Body of pancreas (tissue), 4 donors: ENCODE data around the gene APCDD1L. TPM values are rescaled to one million over a fixed set of nuclear protein-coding genes. Genes with fewer than 3 reads are reported as not detected.

Experiments used
- ATAC-seq: fragments of 150-250 bp; one replicate; pipeline ENCODE4 v1.9.1; 2016
- DNase-seq, 4 donors: peaks; one replicate each; pipeline ENCODE4 v3.0.0-alpha.2; 2019
- H3K27ac ChIP-seq, 4 donors: fragments of 200-600 bp; sonication (generic); 1 replicate in 3 of 4; 2 replicates in 1 of 4; pipeline versions ENCODE4 v1.5.1 to v1.6.1; 2016 to 2019; ENCODE audit warnings: mild to moderate bottlenecking in 1 of 4, mixed read lengths in 1 of 4, moderate library complexity in 1 of 4
- H3K27me3 ChIP-seq, 2 donors: fragments of 200-600 bp; sonication (generic); one replicate each; pipeline ENCODE4 v1.6.0; 2016; ENCODE audit warnings: mild to moderate bottlenecking in 1 of 2
- H3K36me3 ChIP-seq, 2 donors: fragments of 200-600 bp; sonication (generic); replicated peaks in 1 of 2; 2 replicates each; pipeline ENCODE4 v1.5.1; 2016; ENCODE audit warnings: low read depth in 2 of 2; ENCODE audit not compliant: insufficient read depth in 1 of 2
- H3K4me1 ChIP-seq: fragments of 200-600 bp; sonication (generic); one replicate; pipeline ENCODE4 v1.6.0; 2016
- H3K4me3 ChIP-seq, 2 donors: fragments of 200-600 bp; sonication (generic); 1 replicate in 1 of 2; 2 replicates in 1 of 2; pipeline ENCODE4 v1.5.1; 2016 to 2019
- H3K9me3 ChIP-seq, 3 donors: fragments of 200-600 bp; sonication (generic); 1 replicate in 2 of 3; 2 replicates in 1 of 3; pipeline ENCODE4 v1.5.1; 2016
- POLR2A ChIP-seq, 3 donors: fragments of 450-650 bp; IDR thresholded peaks; one replicate each; pipeline ENCODE4 v1.6.1; 2016; ENCODE audit warnings: antibody characterized with exemption in 3 of 3, mild to moderate bottlenecking in 2 of 3
- WGBS, 2 donors: methylation state at CpG; one replicate each; pipeline ENCODE4 v1.1.5; 2017; 5-methylcytosine and 5-hydroxymethylcytosine counted together
- intact Hi-C: fragments of 100-400 bp; cut with DNase I; formaldehyde crosslinking; loops from one replicate; pipeline ENCODE4 v1.15.1; 2023
- total RNA-seq, 2 donors: library from RNA; depleted of rRNA; stranded (reverse); fragments of >200 nt; gene quantifications; one replicate each; pipeline ENCODE4 v1.1.0, GENCODE V29; 2016
- TF ChIP-seq, protein P1 (sequence below), 7 experiments: fragments of 450-650 bp in 4 of 7; fragments of 200-600 bp in 3 of 7; sonication (generic) in 3 of 7; IDR thresholded peaks; one replicate each; pipeline ENCODE4 v1.5.1; 2016 to 2019; ENCODE audit warnings: antibody characterized with exemption in 7 of 7

Gene APCDD1L
- total RNA-seq, 2 donors from 2014 or later = 1.3 TPM; not detected in 1

DNA sequence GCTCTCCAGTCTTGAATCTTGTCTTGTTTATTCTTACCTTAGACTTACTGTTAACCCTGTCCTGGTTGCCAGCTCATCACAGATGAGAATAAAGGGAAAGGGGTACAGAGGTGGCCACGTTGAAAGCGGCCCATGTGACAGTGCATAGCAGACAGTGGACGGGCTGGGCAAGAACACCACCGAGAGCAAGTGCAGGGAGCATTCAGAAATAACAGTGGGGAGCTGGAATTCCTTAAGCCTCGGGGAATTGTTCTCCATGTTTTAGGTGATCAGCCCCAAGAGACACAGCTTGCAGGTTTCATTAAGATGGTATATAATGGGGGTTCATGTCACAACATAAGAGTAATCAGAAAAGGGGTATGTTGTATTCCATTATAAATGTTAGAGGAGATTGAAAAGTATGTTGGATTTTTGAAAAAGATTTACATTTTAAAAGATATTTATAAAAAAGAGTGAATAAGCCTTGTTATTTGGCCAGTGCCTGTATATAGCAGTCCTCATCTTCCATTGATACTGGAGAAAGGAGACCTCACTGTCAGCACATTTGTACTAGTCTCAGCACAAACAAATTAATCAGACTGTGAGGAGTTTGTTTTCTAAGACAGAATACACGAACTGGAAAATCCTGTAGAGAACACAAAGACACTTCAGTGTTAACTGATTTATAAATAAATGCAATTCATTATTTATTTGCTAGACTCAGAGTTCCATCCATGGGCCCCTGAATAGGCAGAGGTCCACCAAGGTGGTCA, 90.8 kb downstream of the APCDD1L start:
- no peaks in the 10 kb centered on the region for H3K27me3 ChIP-seq
- no peak overlapping the region for H3K4me3 ChIP-seq
- no peaks in the 10 kb centered on the region for H3K9me3 ChIP-seq
- intact Hi-C loops = no loop called here
- DNase-seq (no peak), ATAC-seq (no peak)
- peaks cover 5% of the 10 kb centered on the region for H3K4me1 ChIP-seq
- H3K36me3 ChIP-seq = peaks cover 0 to 2% of the 10 kb centered on the region in 2 donors
- no peak overlapping the region for H3K27ac ChIP-seq
- no peak for TF ChIP-seq POLR2A (IDR thresholded peaks at IDR 0.05)
- TF ChIP-seq, protein P1, sequence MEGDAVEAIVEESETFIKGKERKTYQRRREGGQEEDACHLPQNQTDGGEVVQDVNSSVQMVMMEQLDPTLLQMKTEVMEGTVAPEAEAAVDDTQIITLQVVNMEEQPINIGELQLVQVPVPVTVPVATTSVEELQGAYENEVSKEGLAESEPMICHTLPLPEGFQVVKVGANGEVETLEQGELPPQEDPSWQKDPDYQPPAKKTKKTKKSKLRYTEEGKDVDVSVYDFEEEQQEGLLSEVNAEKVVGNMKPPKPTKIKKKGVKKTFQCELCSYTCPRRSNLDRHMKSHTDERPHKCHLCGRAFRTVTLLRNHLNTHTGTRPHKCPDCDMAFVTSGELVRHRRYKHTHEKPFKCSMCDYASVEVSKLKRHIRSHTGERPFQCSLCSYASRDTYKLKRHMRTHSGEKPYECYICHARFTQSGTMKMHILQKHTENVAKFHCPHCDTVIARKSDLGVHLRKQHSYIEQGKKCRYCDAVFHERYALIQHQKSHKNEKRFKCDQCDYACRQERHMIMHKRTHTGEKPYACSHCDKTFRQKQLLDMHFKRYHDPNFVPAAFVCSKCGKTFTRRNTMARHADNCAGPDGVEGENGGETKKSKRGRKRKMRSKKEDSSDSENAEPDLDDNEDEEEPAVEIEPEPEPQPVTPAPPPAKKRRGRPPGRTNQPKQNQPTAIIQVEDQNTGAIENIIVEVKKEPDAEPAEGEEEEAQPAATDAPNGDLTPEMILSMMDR (IDR thresholded peaks at IDR 0.05) = no peak
- 83 to 89% methylated on average over 6 of the region's 6 CpGs for WGBS, 2 donors

DNA sequence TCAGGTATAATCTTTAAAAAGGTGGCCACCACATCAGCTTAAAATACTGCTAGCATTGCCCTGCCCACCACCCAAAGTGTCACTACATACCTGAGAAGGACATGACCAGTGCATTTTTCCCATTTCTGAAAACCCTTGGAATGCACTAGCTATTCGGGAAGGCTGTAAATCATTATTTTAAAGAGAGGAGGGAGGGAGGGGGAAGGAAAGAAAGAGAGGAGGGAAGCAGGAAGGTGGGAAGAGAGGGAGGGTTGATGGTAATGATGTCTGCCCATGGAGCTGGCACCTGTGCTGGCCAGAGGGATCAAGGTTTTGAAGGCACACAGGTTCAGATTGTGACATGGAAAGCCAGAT, 93.7 kb downstream of the APCDD1L start:
- no peaks in the 10 kb centered on the region for H3K9me3 ChIP-seq
- DNase-seq (no peak), ATAC-seq (no peak)
- TF ChIP-seq, protein P1 (IDR thresholded peaks at IDR 0.05) = no peak
- TF ChIP-seq POLR2A (IDR thresholded peaks at IDR 0.05) = no peak
- peaks cover 0 to 2% of the 10 kb centered on the region in 2 donors for H3K36me3 ChIP-seq
- 52 to 55% methylated on average over 1 of the region's 1 CpG for WGBS, 2 donors
- H3K4me3 ChIP-seq = no peak overlapping the region
- H3K4me1 ChIP-seq = peaks cover 7% of the 10 kb centered on the region
- intact Hi-C loops = no loop called here
- no peak overlapping the region for H3K27ac ChIP-seq
- no peaks in the 10 kb centered on the region for H3K27me3 ChIP-seq

DNA sequence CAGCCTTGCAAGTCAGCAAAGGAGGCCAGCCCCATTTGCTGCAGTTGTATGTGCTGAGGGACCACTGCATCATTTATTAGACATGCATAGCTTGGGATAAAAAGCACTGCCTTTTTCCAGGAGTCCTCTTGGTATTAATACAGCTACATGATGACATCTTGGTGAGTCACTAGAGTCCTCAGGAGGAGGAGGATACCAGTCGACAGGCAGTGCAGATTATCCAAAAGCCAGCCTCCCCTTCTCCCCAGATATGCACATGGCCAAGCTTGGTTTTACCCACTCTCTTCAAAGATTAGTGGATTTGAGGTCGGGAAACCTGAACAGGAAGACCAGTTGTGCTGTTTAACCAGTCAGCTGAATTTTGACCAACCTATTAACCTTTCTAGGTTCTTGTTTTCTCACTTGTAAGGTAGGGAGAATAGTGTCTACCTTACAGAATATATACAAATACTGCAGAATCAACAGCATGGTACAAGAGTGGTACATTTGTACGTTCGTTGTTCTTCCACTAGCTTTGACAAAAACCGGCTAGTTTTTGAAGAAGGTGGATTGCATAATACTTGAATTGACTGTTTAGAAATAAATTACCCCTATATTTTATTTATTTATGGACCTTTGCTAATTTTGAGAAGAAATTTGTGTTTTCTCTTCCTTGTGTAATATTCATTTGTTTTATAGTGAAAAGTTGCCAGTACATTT, 94.3 kb downstream of the APCDD1L start:
- H3K27me3 ChIP-seq = no peaks in the 10 kb centered on the region
- intact Hi-C loops = no loop called here
- DNase-seq = no peak
- no peak overlapping the region for H3K27ac ChIP-seq
- H3K4me3 ChIP-seq = no peak overlapping the region
- peaks cover 7% of the 10 kb centered on the region for H3K4me1 ChIP-seq
- ATAC-seq = no peak
- H3K36me3 ChIP-seq = peaks cover 0 to 2% of the 10 kb centered on the region in 2 donors
- H3K9me3 ChIP-seq = no peaks in the 10 kb centered on the region
- TF ChIP-seq, protein P1 (IDR thresholded peaks at IDR 0.05) = no peak
- TF ChIP-seq POLR2A (IDR thresholded peaks at IDR 0.05) = no peak
- WGBS, 2 donors = 85 to 89% methylated on average over 5 of the region's 5 CpGs

DNA sequence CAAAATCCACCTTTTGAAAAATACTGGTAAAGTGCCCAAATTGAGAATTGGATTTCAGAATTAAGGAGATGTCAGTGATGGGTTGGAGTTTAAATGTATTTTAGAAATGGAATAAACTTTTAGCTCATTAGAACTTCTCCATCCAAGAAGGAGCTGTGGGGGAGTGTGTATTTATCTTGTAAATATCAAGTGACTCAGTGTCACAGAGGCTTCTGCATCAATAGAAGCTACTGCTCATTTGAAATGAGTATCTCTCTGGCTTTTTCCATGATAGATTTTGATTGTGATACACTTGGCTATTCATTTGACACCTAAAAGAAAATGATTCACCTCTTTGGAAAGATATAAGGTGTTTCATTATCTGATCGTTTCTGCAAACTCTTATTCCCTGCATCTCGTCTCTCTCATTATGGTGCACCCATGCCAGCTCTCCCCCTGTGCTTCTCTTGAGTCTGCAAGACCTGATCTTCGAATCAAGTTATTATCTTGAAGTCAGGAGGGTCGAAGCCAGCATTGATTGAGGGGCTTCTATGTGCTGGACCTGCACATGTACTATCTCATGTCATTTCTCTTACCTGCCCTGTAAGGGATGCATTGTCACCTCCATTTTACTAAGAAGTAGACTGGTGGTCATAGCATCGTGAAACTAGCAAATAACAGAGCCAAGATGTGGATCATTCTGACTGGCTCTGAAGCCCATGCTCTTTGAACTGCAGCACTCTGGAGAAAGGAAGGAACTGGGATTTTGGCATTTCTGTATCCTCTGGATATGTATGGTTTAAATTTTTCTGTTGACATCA, 96.0 kb downstream of the APCDD1L start:
- Histone ChIP-seq H3K36me3 (peaks cover 0 to 2% of the 10 kb centered on the region in 2 donors), H3K4me1 (peaks cover 7% of the 10 kb centered on the region), H3K4me3 (no peak overlapping the region), H3K27ac (no peak overlapping the region), H3K9me3 (no peaks in the 10 kb centered on the region), H3K27me3 (no peaks in the 10 kb centered on the region)
- intact Hi-C loops = no loop called here
- 68 to 92% methylated on average over 5 of the region's 5 CpGs for WGBS, 2 donors
- no peak for DNase-seq
- no peak for TF ChIP-seq POLR2A (IDR thresholded peaks at IDR 0.05)
- TF ChIP-seq, protein P1 (IDR thresholded peaks at IDR 0.05) = no peak
- ATAC-seq = no peak
